ENCODE data around the gene TOR1AIP2. TPM values are rescaled to one million over a fixed set of nuclear protein-coding genes. Genes with fewer than 3 reads are reported as not detected.

TOR1AIP2 gene
- polyA plus RNA-seq, 1 experiment, result 17.4 TPM

GRCh38 chr1:179826626-179827280, 50.9 kb downstream of the TOR1AIP2 start:
- POLR2A ChIA-PET, result no interaction called here
- no peak for TF ChIP-seq CTCF (IDR thresholded peaks at IDR 0.05; ENCODE audit: insufficient read depth, low read depth, low read length)
- no peak for DNase-seq (ENCODE audit: low read depth)
- no peak overlapping the region for H3K4me3 ChIP-seq (ENCODE audit: low read depth, low read length)
- H3K36me3 ChIP-seq (ENCODE audit: control insufficient read depth, insufficient read depth, low read length), result no peaks in the 10 kb centered on the region
- CTCF ChIA-PET, result no interaction called here
- peaks cover 2% of the 10 kb centered on the region; the same call in 1 of the 2 replicates for H3K27me3 ChIP-seq (ENCODE audit: control insufficient read depth, insufficient read depth, low read length)

- POLR2A ChIA-PET, result no interaction called here
- H3K4me3 ChIP-seq (ENCODE audit: low read depth, low read length), result no peak overlapping the region
- TF ChIP-seq CTCF (IDR thresholded peaks at IDR 0.05; ENCODE audit: insufficient read depth, low read depth, low read length), result no peak
- DNase-seq (ENCODE audit: low read depth), result no peak
- H3K36me3 ChIP-seq (ENCODE audit: control insufficient read depth, insufficient read depth, low read length), result no peaks in the 10 kb centered on the region
- peaks cover 2% of the 10 kb centered on the region; the same call in 1 of the 2 replicates for H3K27me3 ChIP-seq (ENCODE audit: control insufficient read depth, insufficient read depth, low read length)
- CTCF ChIA-PET, result interaction anchor here (4.0 kb wide), 1 partner anchor 11 kb away, joined by 15 read pairs; no protein-coding TSS in a partner anchor
Observed at GRCh38 chr1:179825798-179826460, 51.7 kb downstream of the TOR1AIP2 start.

DNA sequence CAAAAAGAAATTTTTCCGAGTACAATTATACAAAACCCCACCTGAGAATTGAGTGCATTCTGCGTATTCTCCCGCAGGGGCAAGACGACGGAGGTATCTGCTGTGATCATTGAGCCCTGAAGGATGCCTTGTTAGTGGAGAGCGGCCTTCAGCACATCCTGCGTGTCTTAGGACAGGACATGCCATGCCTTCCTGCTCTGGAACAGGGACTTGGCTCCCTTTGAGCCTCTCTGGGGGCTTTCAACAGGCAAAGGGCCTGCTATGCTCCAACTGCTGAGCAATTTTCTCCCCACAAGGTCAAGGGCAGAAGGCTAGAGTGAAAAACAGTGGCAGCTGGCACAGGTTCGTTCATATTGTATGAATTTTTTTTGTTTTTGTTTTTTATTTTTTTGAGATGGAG, 52.4 kb downstream of the TOR1AIP2 start:
- POLR2A ChIA-PET, result no interaction called here
- no peaks in the 10 kb centered on the region for H3K36me3 ChIP-seq (ENCODE audit: control insufficient read depth, insufficient read depth, low read length)
- no peak overlapping the region for H3K4me3 ChIP-seq (ENCODE audit: low read depth, low read length)
- H3K27me3 ChIP-seq (ENCODE audit: control insufficient read depth, insufficient read depth, low read length), result peaks cover 2% of the 10 kb centered on the region; the same call in 1 of the 2 replicates
- DNase-seq (ENCODE audit: low read depth), result no peak
- CTCF ChIA-PET, result interaction anchor here (4.0 kb wide), 1 partner anchor 10 kb away, joined by 15 read pairs; no protein-coding TSS in a partner anchor
- TF ChIP-seq CTCF (IDR thresholded peaks at IDR 0.05; ENCODE audit: insufficient read depth, low read depth, low read length), result no peak

- no peak for TF ChIP-seq CTCF (IDR thresholded peaks at IDR 0.05; ENCODE audit: insufficient read depth, low read depth, low read length)
- Histone ChIP-seq H3K27me3 (ENCODE audit: control insufficient read depth, insufficient read depth, low read length) (peaks cover 2% of the 10 kb centered on the region; the same call in 1 of the 2 replicates), H3K4me3 (ENCODE audit: low read depth, low read length) (no peak overlapping the region), H3K36me3 (ENCODE audit: control insufficient read depth, insufficient read depth, low read length) (no peaks in the 10 kb centered on the region)
- CTCF ChIA-PET, result interaction anchor here (0.8 to 4.0 kb wide), 4 partner anchors 9 to 118 kb away, joined by 3 to 15 read pairs (median 4); no protein-coding TSS in a partner anchor
- POLR2A ChIA-PET, result no interaction called here
- DNase-seq (ENCODE audit: low read depth), result no peak
Observed at GRCh38 chr1:179824265-179824664, 53.3 kb downstream of the TOR1AIP2 start.

DNA sequence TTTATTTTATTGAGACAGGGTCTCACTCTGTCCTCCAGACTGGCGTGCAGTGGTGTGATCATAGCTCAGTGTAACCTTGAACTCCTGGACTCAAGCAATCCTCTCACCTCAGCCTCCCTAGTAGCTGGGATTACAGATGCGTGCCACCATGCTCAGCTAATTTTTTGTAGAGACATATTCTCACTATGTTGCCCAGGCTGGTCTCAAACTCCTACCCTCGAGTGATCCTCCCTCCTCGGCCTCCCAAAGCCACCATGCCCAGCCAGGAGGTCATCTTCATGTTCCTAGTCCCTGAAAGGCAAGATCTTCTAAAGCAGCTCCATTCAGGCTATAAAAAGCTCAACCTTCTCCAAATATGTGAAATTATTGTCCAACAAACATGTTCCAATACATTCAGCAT, 53.9 kb downstream of the TOR1AIP2 start:
- ChIA-PET CTCF (interaction anchor here (0.8 to 4.0 kb wide), 4 partner anchors 9 to 117 kb away, joined by 3 to 15 read pairs (median 4); no protein-coding TSS in a partner anchor), POLR2A (no interaction called here)
- DNase-seq (ENCODE audit: low read depth), result no peak
- TF ChIP-seq CTCF (IDR thresholded peaks at IDR 0.05; ENCODE audit: insufficient read depth, low read depth, low read length), result no peak
- Histone ChIP-seq H3K36me3 (ENCODE audit: control insufficient read depth, insufficient read depth, low read length) (no peaks in the 10 kb centered on the region), H3K4me3 (ENCODE audit: low read depth, low read length) (no peak overlapping the region), H3K27me3 (ENCODE audit: control insufficient read depth, insufficient read depth, low read length) (no peaks in the 10 kb centered on the region; the same call in 1 of the 2 replicates)
